Measurements from ENCODE around the gene ACKR4.

ACKR4 gene

DNA sequence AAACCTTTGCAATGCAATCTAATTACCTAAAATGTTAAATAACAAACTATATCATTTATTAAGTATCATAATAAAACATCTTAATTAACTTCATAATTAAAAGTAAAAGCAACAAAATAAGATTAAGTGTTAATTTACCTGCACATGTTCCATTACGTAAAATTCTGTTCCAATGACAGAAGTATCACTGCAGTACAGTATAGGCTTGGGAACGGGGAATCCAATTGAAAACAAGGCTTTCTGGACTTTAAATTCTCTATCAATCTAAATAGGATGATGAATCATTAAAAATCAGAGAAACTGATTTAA lies 45.4 kb downstream of the ACKR4 start:
- TF ChIP-seq, protein P1, sequence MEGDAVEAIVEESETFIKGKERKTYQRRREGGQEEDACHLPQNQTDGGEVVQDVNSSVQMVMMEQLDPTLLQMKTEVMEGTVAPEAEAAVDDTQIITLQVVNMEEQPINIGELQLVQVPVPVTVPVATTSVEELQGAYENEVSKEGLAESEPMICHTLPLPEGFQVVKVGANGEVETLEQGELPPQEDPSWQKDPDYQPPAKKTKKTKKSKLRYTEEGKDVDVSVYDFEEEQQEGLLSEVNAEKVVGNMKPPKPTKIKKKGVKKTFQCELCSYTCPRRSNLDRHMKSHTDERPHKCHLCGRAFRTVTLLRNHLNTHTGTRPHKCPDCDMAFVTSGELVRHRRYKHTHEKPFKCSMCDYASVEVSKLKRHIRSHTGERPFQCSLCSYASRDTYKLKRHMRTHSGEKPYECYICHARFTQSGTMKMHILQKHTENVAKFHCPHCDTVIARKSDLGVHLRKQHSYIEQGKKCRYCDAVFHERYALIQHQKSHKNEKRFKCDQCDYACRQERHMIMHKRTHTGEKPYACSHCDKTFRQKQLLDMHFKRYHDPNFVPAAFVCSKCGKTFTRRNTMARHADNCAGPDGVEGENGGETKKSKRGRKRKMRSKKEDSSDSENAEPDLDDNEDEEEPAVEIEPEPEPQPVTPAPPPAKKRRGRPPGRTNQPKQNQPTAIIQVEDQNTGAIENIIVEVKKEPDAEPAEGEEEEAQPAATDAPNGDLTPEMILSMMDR (IDR thresholded peaks at IDR 0.05; ENCODE audit: control insufficient read depth, insufficient read depth, low read depth, low read length, missing control alignments), result no peak
- DNase-seq (ENCODE audit: low read depth), result no peak
- no peak overlapping the region for H3K4me3 ChIP-seq (ENCODE audit: control insufficient read depth, low read depth, low read length)

DNA sequence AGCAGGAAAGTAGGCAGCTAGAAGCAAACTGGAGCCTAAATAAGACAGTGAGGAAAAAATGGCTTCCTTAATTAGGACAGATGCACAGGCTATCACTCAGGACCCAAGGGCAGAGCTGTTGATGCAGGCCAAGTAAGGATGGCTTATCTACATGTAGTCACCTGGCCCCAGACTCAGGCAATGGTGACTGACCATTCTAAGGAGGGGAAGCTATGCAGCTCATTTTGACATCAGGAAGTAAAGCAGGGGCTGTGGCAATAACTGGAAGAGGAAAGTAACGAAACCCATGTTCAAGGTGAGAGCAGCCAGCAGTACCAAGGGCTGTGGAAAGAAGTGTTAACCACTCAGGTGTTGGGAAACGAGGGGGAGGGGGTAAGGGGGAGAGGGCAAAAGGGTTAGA lies 46.3 kb downstream of the ACKR4 start:
- no peak overlapping the region for H3K4me3 ChIP-seq (ENCODE audit: control insufficient read depth, low read depth, low read length)
- TF ChIP-seq, protein P1 (IDR thresholded peaks at IDR 0.05; ENCODE audit: control insufficient read depth, insufficient read depth, low read depth, low read length, missing control alignments), result no peak
- no peak for DNase-seq (ENCODE audit: low read depth)

DNA sequence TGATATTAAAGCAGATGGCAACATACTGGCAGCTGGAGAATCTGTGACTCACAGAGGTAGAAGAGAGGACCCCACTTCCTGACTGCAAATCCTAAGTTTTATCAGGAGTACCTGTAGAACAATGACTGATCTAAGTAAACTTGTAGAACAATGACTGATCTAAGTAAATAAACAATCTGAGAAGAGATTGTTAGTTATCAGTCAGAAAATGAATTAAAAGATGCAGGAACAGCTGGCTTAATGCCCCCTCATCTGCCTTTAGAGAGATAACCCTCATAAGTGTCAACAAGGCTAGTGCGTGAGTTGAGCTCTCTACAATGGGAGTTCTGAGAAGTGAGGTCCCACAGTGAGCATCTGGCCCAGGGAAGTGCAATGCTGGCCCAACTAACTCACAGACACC lies 48.0 kb downstream of the ACKR4 start:
- TF ChIP-seq, protein P1 (IDR thresholded peaks at IDR 0.05; ENCODE audit: control insufficient read depth, insufficient read depth, low read depth, low read length, missing control alignments), result no peak
- DNase-seq (ENCODE audit: low read depth), result no peak
- no peak overlapping the region for H3K4me3 ChIP-seq (ENCODE audit: control insufficient read depth, low read depth, low read length)

DNA sequence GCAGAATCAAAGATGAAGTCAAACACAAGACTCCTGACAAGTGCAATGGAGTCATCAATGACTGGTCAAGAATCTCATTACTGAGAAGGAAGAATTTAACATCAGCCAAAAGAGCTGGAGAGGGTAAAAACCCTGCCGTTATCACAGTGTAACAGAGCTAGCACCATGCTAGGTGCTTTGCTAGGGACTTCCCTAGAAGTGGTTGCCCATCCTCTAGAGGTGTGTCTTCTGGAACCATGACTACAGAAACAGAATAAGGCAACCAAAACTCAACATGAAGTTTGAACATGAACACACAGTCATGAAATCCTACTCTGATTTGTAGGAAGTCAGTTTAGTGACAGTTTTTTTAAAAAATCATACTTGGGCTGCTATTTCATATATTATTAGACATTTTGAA lies 53.1 kb downstream of the ACKR4 start:
- TF ChIP-seq, protein P1 (IDR thresholded peaks at IDR 0.05; ENCODE audit: control insufficient read depth, insufficient read depth, low read depth, low read length, missing control alignments), result no peak
- no peak overlapping the region for H3K4me3 ChIP-seq (ENCODE audit: control insufficient read depth, low read depth, low read length)
- DNase-seq (ENCODE audit: low read depth), result no peak
